ENCODE results near the gene KCNJ10. TPM values are rescaled to one million over a fixed set of nuclear protein-coding genes. Genes with fewer than 3 reads are reported as not detected.

The KCNJ10 gene
- total and polyA plus RNA-seq, 8 donors, result 0.27 to 0.72 (median 0.56) TPM; not detected in 1

- no peak for ATAC-seq
- Histone ChIP-seq H3K27me3 (peaks cover 0 to 14% of the 10 kb centered on the region in 2 donors), H3K9me3 (no peaks in the 10 kb centered on the region), H3K4me1 (no peaks in the 10 kb centered on the region), H3K36me3 (no peaks in the 10 kb centered on the region), H3K27ac (no peak overlapping the region), H3K4me3 (no peak overlapping the region)
- intact Hi-C loops (cut with DNase I), result no loop called here
- no peak for TF ChIP-seq CTCF (IDR thresholded peaks at IDR 0.05)
- DNase-seq, result no peak
Observed at GRCh38 chr1:159987186-159987585, 82.8 kb downstream of the KCNJ10 start.

- no peak overlapping the region for H3K27ac ChIP-seq
- TF ChIP-seq CTCF (IDR thresholded peaks at IDR 0.05), result no peak
- H3K4me1 ChIP-seq, result no peaks in the 10 kb centered on the region
Observed at GRCh38 chr1:159986531-159986930, 83.4 kb downstream of the KCNJ10 start.

GRCh38 chr1:159986093-159986492 lies 83.9 kb downstream of the KCNJ10 start:
- DNase-seq, result no peak
- peaks cover 0 to 14% of the 10 kb centered on the region in 2 donors for H3K27me3 ChIP-seq
- H3K4me1 ChIP-seq, result no peaks in the 10 kb centered on the region
- ATAC-seq, result no peak
- no peak overlapping the region for H3K4me3 ChIP-seq
- no peak for TF ChIP-seq CTCF (IDR thresholded peaks at IDR 0.05)
- no peaks in the 10 kb centered on the region for H3K9me3 ChIP-seq
- no peak overlapping the region for H3K27ac ChIP-seq
- intact Hi-C loops (cut with DNase I), result no loop called here
- H3K36me3 ChIP-seq, result no peaks in the 10 kb centered on the region

More at GRCh38 chr1:159986531-159986930, 83.4 kb downstream of the KCNJ10 start:
- no peaks in the 10 kb centered on the region for H3K9me3 ChIP-seq
- intact Hi-C loops (cut with DNase I), result no loop called here
- peaks cover 0 to 14% of the 10 kb centered on the region in 2 donors for H3K27me3 ChIP-seq
- H3K36me3 ChIP-seq, result no peaks in the 10 kb centered on the region
- no peak overlapping the region for H3K4me3 ChIP-seq
- no peak for DNase-seq
- no peak for ATAC-seq

GRCh38 chr1:159985473-159985872 lies 84.5 kb downstream of the KCNJ10 start:
- intact Hi-C loops (cut with DNase I), result no loop called here
- H3K27ac ChIP-seq, result no peak overlapping the region
- peaks cover 0 to 14% of the 10 kb centered on the region in 2 donors for H3K27me3 ChIP-seq
- no peaks in the 10 kb centered on the region for H3K36me3 ChIP-seq
- H3K4me1 ChIP-seq, result no peaks in the 10 kb centered on the region
- ATAC-seq (no peak), DNase-seq (no peak)
- TF ChIP-seq CTCF (IDR thresholded peaks at IDR 0.05), result no peak
- no peak overlapping the region for H3K4me3 ChIP-seq
- H3K9me3 ChIP-seq, result no peaks in the 10 kb centered on the region

GRCh38 chr1:159983681-159984080 lies 86.3 kb downstream of the KCNJ10 start:
- no peaks in the 10 kb centered on the region for H3K9me3 ChIP-seq
- DNase-seq, result no peak
- H3K4me1 ChIP-seq, result no peaks in the 10 kb centered on the region
- peaks cover 0 to 7% of the 10 kb centered on the region in 2 donors for H3K27me3 ChIP-seq
- no peak overlapping the region for H3K4me3 ChIP-seq
- TF ChIP-seq CTCF (IDR thresholded peaks at IDR 0.05), result no peak
- intact Hi-C loops (cut with DNase I), result no loop called here
- ATAC-seq, result no peak
- no peaks in the 10 kb centered on the region for H3K36me3 ChIP-seq
- no peak overlapping the region for H3K27ac ChIP-seq
